Measurements from ENCODE around the gene FAM107A. TPM values are rescaled to one million over a fixed set of nuclear protein-coding genes. Genes with fewer than 3 reads are reported as not detected.
A peak's percentile ranks its signal among the peaks of the same experiment; 100 is the strongest.

FAM107A gene
- total RNA-seq, 1 donor from 2014 or later: not detected

GRCh38 chr3:58607816-58608215 is 30.6 kb upstream of the FAM107A start:
- Mint-ChIP-seq H3K27ac (no peak overlapping the region), H3K4me1 (peaks cover 3% of the 10 kb centered on the region), H3K4me3 (no peak overlapping the region), H3K9me3 (no peaks in the 10 kb centered on the region), H3K27me3 (peaks cover 9% of the 10 kb centered on the region), H3K36me3 (ENCODE audit: low read depth) (no peaks in the 10 kb centered on the region)
- DNase-seq: no peak
- intact Hi-C loops (cut with micrococcal nuclease): no loop called here

GRCh38 chr3:58606693-58607092 is 29.5 kb upstream of the FAM107A start:
- Mint-ChIP-seq H3K4me3 (no peak overlapping the region), H3K9me3 (no peaks in the 10 kb centered on the region), H3K27me3 (peaks cover 12% of the 10 kb centered on the region), H3K36me3 (ENCODE audit: low read depth) (no peaks in the 10 kb centered on the region), H3K27ac (no peak overlapping the region), H3K4me1 (peaks cover 3% of the 10 kb centered on the region)
- intact Hi-C loops (cut with micrococcal nuclease): no loop called here
- DNase-seq: no peak

- Mint-ChIP-seq H3K4me3 (no peak overlapping the region), H3K27ac (no peak overlapping the region), H3K36me3 (ENCODE audit: low read depth) (no peaks in the 10 kb centered on the region), H3K4me1 (peaks cover 3% of the 10 kb centered on the region), H3K9me3 (no peaks in the 10 kb centered on the region), H3K27me3 (peaks cover 14% of the 10 kb centered on the region)
- no peak for DNase-seq
- intact Hi-C loops (cut with micrococcal nuclease): no loop called here
These were observed 26.8 kb upstream of the FAM107A start for GRCh38 chr3:58604031-58604430.

DNA sequence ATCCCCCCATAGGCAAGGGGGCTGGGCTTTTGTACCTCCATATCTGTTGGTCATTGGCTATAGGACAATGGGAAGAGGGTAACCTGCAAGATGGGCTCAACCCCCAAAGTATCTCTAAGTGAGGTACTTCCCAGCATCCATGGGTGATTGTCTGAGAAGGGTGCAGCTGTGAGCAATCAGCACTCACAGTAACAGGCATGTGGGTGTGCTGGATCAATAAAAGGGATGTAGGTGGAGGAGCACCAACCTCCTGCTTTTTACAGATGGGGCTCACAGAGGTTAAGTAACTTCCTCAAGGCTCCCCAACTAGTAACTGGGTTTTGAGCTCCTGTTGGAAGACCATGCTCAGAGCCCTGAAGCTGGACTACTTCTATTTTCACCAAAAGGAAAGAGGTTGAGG is 26.4 kb upstream of the FAM107A start:
- Mint-ChIP-seq H3K4me3 (no peak overlapping the region), H3K27ac (no peak overlapping the region), H3K27me3 (peaks cover 14% of the 10 kb centered on the region), H3K4me1 (peaks cover 3% of the 10 kb centered on the region), H3K9me3 (no peaks in the 10 kb centered on the region), H3K36me3 (ENCODE audit: low read depth) (no peaks in the 10 kb centered on the region)
- no peak for DNase-seq
- intact Hi-C loops (cut with micrococcal nuclease): no loop called here

DNA sequence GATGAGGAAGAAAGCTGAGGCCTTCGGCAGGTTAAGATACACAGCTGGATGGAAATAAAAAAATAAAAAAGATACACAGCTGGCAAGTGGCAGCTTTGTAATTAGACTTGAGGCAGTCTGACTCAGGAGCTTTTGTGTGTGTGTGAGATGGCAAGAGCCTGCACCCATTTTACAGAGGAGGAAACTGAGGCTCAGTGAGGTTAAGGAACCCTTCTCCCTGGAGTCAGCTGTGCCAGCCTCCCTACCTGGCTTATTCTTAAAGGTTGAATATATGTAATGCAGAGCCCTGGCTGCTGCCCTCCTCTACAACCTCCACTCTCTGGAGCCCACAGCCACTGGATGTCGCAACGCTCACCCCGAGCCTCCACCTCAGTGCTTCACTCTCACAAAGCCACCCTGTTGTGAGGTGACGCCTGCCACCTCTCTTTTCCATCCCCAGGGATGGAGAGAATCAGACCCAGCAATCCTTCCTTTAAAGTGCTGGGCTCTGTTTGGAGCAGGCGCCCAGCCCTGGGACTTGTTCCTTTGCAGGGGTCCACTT is 20.6 kb upstream of the FAM107A start:
- H3K27ac Mint-ChIP-seq: no peak overlapping the region
- no peaks in the 10 kb centered on the region for H3K9me3 Mint-ChIP-seq
- H3K4me3 Mint-ChIP-seq: no peak overlapping the region
- peaks cover 11% of the 10 kb centered on the region for H3K27me3 Mint-ChIP-seq
- intact Hi-C loops (cut with micrococcal nuclease): no loop called here
- H3K4me1 Mint-ChIP-seq: no peaks in the 10 kb centered on the region
- H3K36me3 Mint-ChIP-seq (ENCODE audit: low read depth): no peaks in the 10 kb centered on the region
- DNase-seq: no peak

DNA sequence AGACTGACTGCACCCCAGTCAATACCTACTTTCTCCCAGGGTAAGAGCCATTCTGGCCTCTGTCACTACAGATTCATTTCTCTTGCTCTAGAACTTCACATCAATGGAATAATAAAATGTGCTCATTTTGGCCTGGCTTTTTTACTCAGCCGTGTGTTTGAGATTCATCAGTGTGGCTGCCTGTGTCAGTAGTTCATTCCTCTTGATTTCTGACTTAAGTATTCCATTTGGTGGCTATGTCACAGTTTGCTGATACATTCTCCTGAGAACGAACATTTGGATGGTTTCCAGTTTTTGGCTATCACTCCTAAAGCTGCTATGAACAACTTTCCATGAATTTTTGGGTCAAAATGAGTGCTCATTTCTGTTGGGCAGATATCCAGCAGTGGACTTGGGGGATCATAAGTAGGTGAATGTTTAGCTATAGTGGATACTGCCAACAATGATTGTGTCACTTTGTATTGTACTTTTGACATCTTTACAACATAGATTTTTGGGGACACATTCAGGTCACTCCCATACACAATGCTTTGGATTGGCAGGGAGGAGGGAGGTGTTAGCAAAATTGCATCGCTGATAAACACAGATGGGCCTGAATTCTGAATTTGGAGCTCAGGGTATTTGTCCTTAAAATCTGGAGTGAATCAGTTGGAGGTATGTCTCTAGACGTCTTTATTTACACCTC is 19.8 kb upstream of the FAM107A start:
- no peaks in the 10 kb centered on the region for H3K9me3 Mint-ChIP-seq
- no peaks in the 10 kb centered on the region for H3K36me3 Mint-ChIP-seq (ENCODE audit: low read depth)
- intact Hi-C loops (cut with micrococcal nuclease): no loop called here
- H3K27me3 Mint-ChIP-seq: peaks cover 8% of the 10 kb centered on the region
- H3K4me1 Mint-ChIP-seq: no peaks in the 10 kb centered on the region
- H3K4me3 Mint-ChIP-seq: no peak overlapping the region
- no peak overlapping the region for H3K27ac Mint-ChIP-seq
- DNase-seq: no peak

DNA sequence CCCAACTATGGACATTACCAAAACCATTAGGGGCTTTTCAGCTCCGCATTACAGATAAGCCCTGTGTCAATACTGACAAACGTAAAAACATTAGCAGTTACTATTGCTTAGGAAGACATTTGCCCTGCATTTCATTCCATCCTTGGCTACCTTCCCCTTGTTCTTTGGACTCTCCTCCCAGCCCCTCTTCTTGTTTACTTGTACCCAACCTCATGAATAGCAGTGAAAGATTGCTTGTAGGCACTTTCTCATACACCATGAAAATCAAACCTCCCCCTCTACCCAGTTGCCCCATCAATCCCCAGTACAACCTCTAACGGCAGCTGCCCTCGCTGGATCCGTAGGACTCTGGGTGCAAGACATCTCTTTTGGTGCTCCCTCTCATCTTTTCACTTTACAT is 16.9 kb upstream of the FAM107A start:
- Mint-ChIP-seq H3K27ac (no peak overlapping the region), H3K4me3 (no peak overlapping the region), H3K4me1 (no peaks in the 10 kb centered on the region), H3K36me3 (ENCODE audit: low read depth) (no peaks in the 10 kb centered on the region), H3K27me3 (peaks cover 13% of the 10 kb centered on the region), H3K9me3 (no peaks in the 10 kb centered on the region)
- no peak for DNase-seq
- intact Hi-C loops (cut with micrococcal nuclease): no loop called here

DNA sequence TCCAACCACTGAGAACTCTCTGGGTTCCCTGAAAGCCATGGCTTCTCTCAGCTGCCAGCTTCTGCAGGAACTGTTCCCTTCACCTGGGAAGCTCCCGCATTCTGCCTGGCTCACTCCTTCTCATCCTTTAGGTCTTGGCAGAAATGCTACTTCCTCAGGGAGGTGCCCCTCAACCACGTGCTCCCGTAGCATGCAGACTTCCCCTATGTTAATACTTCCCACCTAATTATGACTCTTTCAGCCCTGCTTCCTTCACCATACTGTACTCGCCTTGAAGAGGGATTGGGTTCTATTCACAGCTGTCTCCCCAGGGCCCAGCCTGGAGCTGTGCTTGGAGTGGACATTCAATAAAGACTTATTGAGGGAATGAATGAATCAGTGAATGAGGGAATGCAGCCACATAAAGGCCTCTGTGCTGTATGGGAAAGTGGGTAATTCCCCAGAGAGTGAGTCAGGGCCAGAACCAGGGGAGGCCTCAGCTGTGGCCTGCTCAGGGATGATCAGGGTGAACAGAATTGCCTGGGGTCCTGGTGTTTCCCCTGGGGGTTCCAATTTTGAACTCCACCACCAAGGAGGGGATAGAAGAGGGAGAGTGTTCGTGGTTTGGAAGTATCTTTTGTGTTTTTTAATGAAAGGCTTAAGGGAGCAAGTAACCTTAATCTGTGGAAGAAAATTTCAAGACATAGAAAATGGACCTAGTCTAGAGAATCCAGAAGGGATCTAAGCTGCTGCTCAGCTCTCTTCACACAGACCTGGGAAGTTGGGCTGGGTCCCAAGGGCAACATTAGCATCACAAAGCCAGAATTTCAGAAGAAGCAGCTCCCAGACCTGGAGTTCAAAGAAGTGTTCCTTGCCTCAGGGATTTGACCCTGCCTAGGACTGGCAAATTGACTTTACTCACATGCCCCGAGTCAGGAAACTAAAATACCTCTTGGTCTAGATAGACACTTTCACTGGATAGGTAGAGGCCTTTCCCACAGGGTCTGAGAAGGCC is 14.6 kb upstream of the FAM107A start:
- Mint-ChIP-seq H3K27ac (no peak overlapping the region), H3K4me1 (no peaks in the 10 kb centered on the region), H3K4me3 (no peak overlapping the region), H3K36me3 (ENCODE audit: low read depth) (peaks cover 1% of the 10 kb centered on the region), H3K27me3 (peaks cover 26% of the 10 kb centered on the region), H3K9me3 (no peaks in the 10 kb centered on the region)
- no peak for DNase-seq
- intact Hi-C loops (cut with micrococcal nuclease): no loop called here

GRCh38 chr3:58588030-58588614 is 10.9 kb upstream of the FAM107A start:
- H3K27ac Mint-ChIP-seq: no peak overlapping the region
- peaks cover 16% of the 10 kb centered on the region for H3K4me1 Mint-ChIP-seq
- H3K27me3 Mint-ChIP-seq: peaks cover 52% of the 10 kb centered on the region
- DNase-seq: no peak
- intact Hi-C loops (cut with micrococcal nuclease): no loop called here
- no peak overlapping the region for H3K4me3 Mint-ChIP-seq
- peaks cover 3% of the 10 kb centered on the region for H3K36me3 Mint-ChIP-seq (ENCODE audit: low read depth)
- H3K9me3 Mint-ChIP-seq: peaks cover 4% of the 10 kb centered on the region

DNA sequence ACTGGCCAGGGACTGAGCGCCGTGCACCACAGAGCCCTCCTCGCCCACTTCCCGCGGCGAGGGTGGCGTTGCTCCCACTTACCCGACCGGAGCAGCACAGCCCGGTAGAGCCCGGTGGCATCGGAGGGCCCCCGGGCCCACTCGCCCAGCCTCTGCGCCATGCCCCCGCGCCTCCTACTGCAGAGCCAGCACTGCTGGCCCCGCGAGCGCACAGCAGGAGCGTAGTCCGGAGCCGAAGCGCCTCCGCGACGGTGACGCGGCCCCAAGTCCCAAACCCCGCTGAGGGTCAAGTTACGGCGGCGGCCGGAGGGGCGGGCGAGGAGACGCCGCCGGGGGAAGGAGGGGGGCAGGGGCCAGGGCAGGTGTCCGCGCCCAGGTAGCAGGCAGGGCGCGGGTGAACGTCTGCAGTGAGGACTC is 9.6 kb upstream of the FAM107A start:
- Mint-ChIP-seq H3K27me3 (peaks cover 52% of the 10 kb centered on the region), H3K27ac (no peak overlapping the region), H3K4me1 (peaks cover 16% of the 10 kb centered on the region), H3K4me3 (no peak overlapping the region), H3K36me3 (ENCODE audit: low read depth) (peaks cover 3% of the 10 kb centered on the region), H3K9me3 (peaks cover 4% of the 10 kb centered on the region)
- DNase-seq: no peak
- intact Hi-C loops (cut with micrococcal nuclease): no loop called here

DNA sequence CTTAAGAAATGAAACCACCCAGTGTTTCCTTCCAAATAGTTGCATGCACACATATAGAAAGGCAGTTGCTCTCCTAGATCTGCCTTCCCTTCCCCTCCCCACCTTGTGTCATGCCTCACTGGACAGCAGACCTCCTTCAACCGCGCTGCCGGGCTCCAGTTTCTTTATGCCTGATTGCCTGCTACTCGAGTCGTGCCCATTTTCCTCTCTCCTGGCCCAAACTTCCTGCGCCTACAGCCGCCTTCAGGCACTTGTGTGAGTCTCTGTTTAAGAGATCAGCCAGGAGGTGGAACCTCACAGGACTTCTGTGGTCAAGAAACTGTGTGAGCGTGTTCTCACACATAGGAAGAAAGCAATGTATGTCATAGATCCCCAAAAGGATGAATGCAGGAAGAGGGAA is 8.8 kb upstream of the FAM107A start:
- Mint-ChIP-seq H3K4me1 (peaks cover 19% of the 10 kb centered on the region), H3K9me3 (peaks cover 4% of the 10 kb centered on the region), H3K36me3 (ENCODE audit: low read depth) (peaks cover 3% of the 10 kb centered on the region), H3K27ac (no peak overlapping the region), H3K4me3 (peak overlapping the region; percentile 89), H3K27me3 (peaks cover 58% of the 10 kb centered on the region)
- no peak for DNase-seq
- intact Hi-C loops (cut with micrococcal nuclease): no loop called here

- intact Hi-C loops (cut with micrococcal nuclease): no loop called here
- Mint-ChIP-seq H3K27me3 (peaks cover 57% of the 10 kb centered on the region), H3K4me3 (peak overlapping the region; percentile 89), H3K4me1 (peaks cover 19% of the 10 kb centered on the region), H3K36me3 (ENCODE audit: low read depth) (peaks cover 3% of the 10 kb centered on the region), H3K9me3 (peaks cover 4% of the 10 kb centered on the region), H3K27ac (no peak overlapping the region)
- DNase-seq: peak; percentile 85
These were observed 8.0 kb upstream of the FAM107A start for GRCh38 chr3:58585005-58585786.

GRCh38 chr3:58584690-58585004 is 7.5 kb upstream of the FAM107A start:
- peaks cover 54% of the 10 kb centered on the region for H3K27me3 Mint-ChIP-seq
- intact Hi-C loops (cut with micrococcal nuclease): no loop called here
- DNase-seq: peak; percentile 58
- peaks cover 4% of the 10 kb centered on the region for H3K9me3 Mint-ChIP-seq
- H3K4me3 Mint-ChIP-seq: peak overlapping the region; percentile 89
- no peak overlapping the region for H3K27ac Mint-ChIP-seq
- H3K4me1 Mint-ChIP-seq: peaks cover 19% of the 10 kb centered on the region
- peaks cover 3% of the 10 kb centered on the region for H3K36me3 Mint-ChIP-seq (ENCODE audit: low read depth)

Measured in activated CD4-positive, alpha-beta T cell treated with anti-CD3 and anti-CD28 coated beads, Interleukin-2, amount 10 ng/mL, durations not matched to agents 24 days and 14 days (primary cell).